Lung microvascular endothelial cell (primary cell): ENCODE results near the gene ATP8A2. TPM values are rescaled to one million over a fixed set of nuclear protein-coding genes. Genes with fewer than 3 reads are reported as not detected.

Source experiments
- DNase-seq, 2 donors: peaks; one replicate each; pipeline versions ENCODE4 v3.0.0 to v3.0.0-alpha.2; 2010; ENCODE audit warnings: low read depth in 2 of 2
- total RNA-seq: library from RNA; depleted of rRNA; stranded (reverse); fragments of >200 nt; gene quantifications from 2 replicates; pipeline ENCODE4 v1.2.1, GENCODE V29; 2014

ATP8A2 gene
- total RNA-seq, 1 donor from 2014 or later = under 0.01 TPM

GRCh38 chr13:25380741-25381324 lies 9.1 kb downstream of the ATP8A2 start:
- no peak for DNase-seq

DNA sequence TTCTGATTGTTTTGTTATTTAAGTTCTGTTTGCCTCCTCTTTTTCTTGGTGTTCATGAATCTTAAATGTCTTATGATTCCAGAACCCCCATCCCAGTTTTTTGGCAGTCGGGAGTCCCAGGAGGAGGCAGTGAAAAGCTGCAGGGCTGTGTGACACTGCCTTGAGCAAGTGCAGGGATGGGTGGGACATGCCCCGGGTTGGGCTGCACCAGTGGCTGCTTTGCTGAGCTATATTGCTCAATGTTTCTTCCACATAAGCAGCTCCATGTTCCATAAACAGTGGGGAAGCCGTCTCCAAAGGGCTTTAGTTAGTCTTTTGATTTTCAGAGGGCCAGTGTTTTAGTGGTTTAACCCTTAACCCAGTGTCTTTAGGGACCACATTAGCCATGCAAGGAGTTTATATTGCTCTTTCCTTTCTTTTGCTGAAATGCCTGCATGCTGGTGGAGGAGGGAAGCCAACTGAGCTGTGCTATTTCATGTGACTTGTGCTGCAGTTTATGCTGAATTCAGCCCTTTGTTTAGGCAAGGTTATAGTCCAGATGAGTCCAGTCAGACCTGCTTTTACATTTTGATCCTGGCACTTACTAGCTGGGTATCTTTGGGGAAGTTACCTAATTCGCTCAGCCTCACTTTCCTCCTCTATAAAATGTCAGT lies 13.1 kb downstream of the ATP8A2 start:
- no peak for DNase-seq

DNA sequence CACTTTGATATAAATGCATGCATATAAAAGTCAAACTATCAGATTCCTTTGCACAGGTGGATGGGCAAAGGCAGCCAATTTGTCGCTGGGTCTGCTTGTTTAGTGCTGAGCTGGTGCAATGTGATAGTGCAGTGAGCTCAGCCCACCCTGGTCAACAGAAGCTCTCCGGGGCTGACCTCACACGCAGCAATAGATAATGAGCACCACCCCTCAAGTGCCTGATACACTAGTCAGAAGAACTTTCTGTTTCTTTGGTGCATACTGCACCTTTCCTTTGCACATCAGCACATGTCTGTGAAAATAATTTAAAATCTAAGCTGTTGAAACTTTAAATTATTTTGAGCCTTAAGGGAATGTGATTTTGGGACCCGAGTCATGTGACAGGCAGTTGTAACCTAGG lies 20.2 kb downstream of the ATP8A2 start:
- DNase-seq = no peak

DNA sequence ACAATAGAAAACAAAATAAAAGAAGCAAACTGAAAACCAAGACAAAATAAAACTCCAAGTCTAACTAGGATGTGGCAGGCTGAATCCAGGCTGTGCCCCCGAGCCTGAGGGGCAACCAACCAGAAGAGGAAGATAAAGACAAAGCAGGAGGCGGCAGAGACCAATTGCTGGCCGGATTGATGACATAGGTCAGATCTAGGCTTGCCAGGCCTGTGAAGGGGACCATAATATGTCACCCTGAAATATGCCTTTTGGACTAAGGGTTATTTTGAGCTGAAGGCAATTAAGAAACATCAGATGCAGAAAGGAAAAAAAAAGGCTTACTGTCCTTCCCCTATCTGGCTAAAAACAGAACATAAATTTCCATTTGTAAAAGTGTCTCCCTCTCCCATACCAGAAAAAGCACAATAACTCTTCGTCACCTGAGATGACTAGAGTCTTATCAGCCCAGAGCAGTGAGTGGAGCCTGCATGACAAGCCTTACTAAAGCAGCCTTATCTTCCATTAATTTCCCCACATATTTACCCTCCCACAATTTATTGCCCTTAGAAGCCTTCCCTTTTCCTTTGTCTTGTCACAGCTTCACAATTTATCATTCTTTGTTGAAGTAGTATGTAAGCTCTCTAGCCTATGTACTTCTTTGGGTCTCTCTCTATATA lies 22.8 kb downstream of the ATP8A2 start:
- DNase-seq = no peak

GRCh38 chr13:25397763-25398162 lies 26.0 kb downstream of the ATP8A2 start:
- no peak for DNase-seq

DNA sequence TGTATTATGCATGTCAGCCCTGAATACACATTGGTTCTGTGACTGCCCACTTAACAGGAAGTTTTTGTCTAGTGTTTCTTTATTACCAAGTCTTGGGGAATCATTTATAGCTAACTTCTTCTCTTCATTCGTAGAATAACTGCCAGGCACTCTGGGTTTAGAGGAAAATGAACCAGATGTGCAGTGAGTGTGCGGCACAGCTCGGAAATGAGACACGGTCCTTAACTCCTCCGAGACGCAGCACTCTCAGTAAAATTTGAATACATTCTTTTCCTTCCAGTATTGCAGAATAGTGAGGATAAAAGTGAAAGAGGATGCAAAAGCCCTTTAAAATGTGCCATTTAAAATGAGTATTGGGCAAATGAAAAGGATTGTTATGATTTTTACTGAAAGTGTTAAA lies 29.2 kb downstream of the ATP8A2 start:
- DNase-seq = no peak

GRCh38 chr13:25401958-25402357 lies 30.2 kb downstream of the ATP8A2 start:
- no peak for DNase-seq

DNA sequence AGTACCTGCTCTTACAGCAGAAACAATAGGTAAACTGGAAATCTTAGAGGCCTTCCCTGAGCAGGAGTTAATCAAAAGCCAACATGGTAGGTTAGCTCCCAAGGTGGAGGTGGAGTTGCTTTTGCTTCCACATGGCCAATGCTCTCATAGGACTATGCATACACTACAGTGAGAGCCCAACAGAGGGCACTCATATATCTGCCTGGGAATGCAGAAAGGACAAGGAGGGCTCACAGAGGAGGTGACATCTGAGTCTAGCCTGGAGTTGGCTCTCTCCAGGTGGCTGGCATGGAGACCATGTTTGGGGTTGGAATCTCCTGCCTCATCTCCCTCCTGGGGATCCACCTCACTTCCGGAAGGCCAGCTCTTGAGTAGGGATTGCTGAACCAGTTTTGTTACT lies 34.6 kb downstream of the ATP8A2 start:
- DNase-seq = no peak

DNA sequence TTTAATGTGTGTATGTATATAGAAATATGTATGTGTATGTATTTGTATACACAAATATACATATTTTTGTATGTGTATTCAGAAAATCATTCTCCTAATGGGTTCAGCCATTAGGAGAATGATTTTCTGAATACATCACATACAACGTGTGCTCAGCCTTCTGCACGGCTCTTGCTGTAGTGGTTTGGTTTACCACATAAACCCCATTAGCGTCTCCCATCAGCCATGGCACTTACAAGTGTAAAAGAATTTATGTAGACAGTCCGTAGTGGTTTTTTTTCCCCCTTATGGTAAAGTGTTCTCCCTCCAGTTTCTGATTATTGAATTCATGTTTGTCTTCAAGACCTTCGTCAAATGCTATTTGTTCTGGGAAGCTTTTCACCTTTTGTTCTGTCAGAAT lies 38.2 kb downstream of the ATP8A2 start:
- no peak for DNase-seq

DNA sequence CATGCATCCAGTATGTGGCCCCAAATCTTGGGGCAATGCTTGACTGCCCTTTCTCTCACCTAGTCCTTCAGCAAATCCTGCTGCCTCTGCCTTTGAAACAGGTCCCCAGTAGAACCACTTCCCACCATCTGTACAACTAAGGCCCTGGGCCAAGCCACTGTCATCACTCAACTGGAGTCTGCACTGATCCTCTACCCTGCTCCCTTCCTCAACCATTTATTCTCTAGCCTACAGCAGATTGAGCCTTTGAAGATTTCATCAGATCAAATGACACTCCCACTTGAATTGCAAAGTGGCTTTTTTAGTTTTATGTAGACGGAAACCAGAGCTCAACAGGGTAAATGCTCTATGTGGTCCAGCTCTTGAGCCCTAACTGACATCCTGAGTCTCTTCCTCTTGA lies 43.5 kb downstream of the ATP8A2 start:
- no peak for DNase-seq

- no peak for DNase-seq
These were observed 45.8 kb downstream of the ATP8A2 start for GRCh38 chr13:25417535-25417934.

DNA sequence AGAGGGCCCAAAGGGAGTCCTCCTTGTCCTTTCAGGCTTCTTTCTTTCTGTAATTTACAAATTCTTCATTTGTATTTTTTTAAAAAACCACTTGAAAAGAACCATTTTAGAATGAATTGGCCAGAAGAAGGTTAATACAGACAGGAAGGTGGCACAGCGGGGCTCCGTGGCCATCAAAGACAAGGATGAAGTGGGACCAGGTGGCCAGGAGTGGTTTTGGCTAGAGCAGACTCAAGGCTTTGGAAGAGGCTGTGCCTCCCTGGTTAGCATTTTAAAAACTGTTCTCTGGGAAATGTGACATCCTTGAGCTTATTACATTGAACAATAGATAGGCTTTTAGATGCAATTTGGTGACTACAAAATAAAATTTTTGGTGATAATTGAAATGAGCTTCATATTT lies 48.4 kb downstream of the ATP8A2 start:
- no peak for DNase-seq

GRCh38 chr13:25421612-25422011 lies 49.8 kb downstream of the ATP8A2 start:
- DNase-seq = no peak

GRCh38 chr13:25422153-25422552 lies 50.4 kb downstream of the ATP8A2 start:
- no peak for DNase-seq

- no peak for DNase-seq
These were observed 52.1 kb downstream of the ATP8A2 start for GRCh38 chr13:25423831-25424230.

DNA sequence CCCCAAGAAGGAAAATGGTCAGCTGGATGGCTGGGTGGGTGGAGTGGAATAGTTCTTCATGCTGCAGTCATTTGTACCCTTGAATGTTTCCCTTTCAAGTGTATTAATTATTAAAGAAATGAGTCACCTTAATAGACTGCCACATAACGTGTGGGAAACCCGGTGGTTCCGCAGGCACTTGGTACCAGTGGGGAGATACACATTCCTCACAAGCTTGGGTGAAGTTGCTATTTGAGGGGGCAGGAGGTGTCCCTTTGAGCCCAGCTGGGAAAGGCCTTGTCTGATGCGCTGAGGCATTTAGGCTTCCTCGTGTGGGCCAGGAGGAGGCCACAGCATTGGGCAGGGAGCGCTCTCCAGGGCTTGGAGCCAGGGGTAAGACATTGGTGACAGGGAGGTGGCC lies 57.7 kb downstream of the ATP8A2 start:
- DNase-seq = no peak

DNA sequence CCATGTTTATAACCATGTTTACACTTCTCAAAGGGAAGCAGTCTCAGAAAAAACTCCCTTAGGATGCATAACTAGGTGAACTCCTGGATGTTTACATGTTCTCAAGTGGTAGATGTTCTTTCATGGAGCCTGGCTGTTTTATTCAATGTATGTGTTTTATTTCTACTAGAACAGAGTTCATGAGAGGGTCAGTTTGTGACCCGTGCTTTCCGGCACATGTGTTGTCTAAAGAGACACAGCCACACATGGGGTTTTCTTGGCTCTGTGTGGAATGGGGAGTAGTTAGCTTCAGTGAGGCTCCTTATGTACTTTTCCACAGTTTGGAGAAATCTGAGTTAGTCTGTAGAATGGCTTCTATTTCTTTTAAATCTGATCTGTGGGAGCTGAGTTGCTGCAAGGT lies 60.9 kb downstream of the ATP8A2 start:
- no peak for DNase-seq

- no peak for DNase-seq
These were observed 68.3 kb downstream of the ATP8A2 start for GRCh38 chr13:25440061-25440460.

GRCh38 chr13:25446261-25446660 lies 74.5 kb downstream of the ATP8A2 start:
- no peak for DNase-seq

- DNase-seq = no peak
These were observed 75.6 kb downstream of the ATP8A2 start for GRCh38 chr13:25447396-25447795.

- DNase-seq = no peak
These were observed 82.1 kb downstream of the ATP8A2 start for GRCh38 chr13:25453850-25454365.

DNA sequence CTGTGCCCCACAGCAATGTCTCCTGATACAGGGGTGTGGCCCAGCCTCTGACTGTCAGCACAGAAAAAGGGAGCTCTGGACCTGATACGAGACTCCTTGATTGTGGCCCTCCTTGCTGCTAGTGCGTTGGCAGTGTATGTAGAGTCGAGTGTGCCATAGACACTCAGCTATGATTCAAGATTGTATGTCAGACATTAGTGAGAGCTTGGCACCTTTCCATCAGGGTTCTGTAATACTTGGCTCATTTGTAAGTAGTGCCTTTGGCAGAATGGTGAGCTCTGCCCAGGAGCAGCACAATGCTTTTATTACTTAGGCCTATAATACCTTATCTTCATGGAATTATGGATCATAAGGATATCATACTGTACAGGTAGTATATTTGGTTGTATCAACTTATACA lies 83.4 kb downstream of the ATP8A2 start:
- no peak for DNase-seq

DNA sequence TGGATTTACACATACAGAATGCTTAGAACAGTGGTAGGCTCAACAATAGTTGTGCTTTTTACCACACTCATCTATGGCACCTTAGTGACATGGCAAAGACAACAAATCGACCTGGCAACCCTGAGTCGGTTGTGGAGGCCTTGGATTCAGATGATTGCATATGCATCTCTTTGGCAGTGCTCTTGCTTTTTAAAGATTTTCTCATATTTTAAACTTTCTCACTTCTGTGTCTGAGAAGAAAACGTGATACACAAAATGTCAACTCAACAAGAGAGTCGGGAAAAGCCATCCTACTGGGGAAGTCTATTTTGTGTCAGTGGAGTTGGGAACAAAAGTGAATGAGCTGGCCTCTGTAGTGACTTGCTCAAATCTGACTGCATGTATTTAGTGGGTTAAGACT lies 85.8 kb downstream of the ATP8A2 start:
- no peak for DNase-seq
